HFFc6 (cell line): Measurements from ENCODE around the gene RUNX3. TPM values are rescaled to one million over a fixed set of nuclear protein-coding genes. Genes with fewer than 3 reads are reported as not detected.

ENCODE experiments used
- DNase-seq: peaks from one replicate; pipeline ENCODE4 v3.0.0-alpha.2; 2018
- H3K27ac Mint-ChIP-seq: 2 replicates; pipeline ENCODE4 v1.8.0; 2020; ENCODE audit warnings: mild to moderate bottlenecking, mixed read lengths
- H3K27me3 Mint-ChIP-seq: 2 replicates; pipeline ENCODE4 v1.8.0; 2021; ENCODE audit warnings: mild to moderate bottlenecking, moderate library complexity, mixed read lengths; ENCODE audit not compliant: insufficient read depth
- H3K36me3 Mint-ChIP-seq: 2 replicates; pipeline ENCODE4 v1.8.0; 2021; ENCODE audit warnings: low read depth, mixed read lengths
- H3K4me1 Mint-ChIP-seq: 2 replicates; pipeline ENCODE4 v1.8.0; 2020; ENCODE audit warnings: low read depth, mixed read lengths
- H3K4me3 Mint-ChIP-seq: 2 replicates; pipeline ENCODE4 v1.8.0; 2020; ENCODE audit warnings: mild to moderate bottlenecking, moderate library complexity, mixed read lengths
- H3K9me3 Mint-ChIP-seq: 2 replicates; pipeline ENCODE4 v1.8.0; 2020; ENCODE audit warnings: mild to moderate bottlenecking, mixed read lengths
- CTCF ChIP-seq: fragments of 200-600 bp; sonication (generic); IDR thresholded peaks from 2 replicates; pipeline ENCODE4 v1.5.0; 2021; ENCODE audit warnings: antibody characterized with exemption, mild to moderate bottlenecking
- total RNA-seq, 6 experiments: library from RNA; stranded (reverse); fragmentation: NEBNext Ultra II Directional; extraction: Animal tissue kit (Norgen Biotek cat#: 25700); gene quantifications; 2 replicates in 1 of 6; 3 replicates in 5 of 6; pipeline ENCODE4 v1.2.3, GENCODE V29; 2021

RUNX3 gene
- total RNA-seq, 6 experiments from 2014 or later = not detected

GRCh38 chr1:24932284-24932683 lies 2.2 kb upstream of the RUNX3 start:
- Mint-ChIP-seq H3K27ac (no peak overlapping the region), H3K4me3 (peak overlapping the region; percentile 43; the same call in 1 of the 2 replicates), H3K27me3 (peaks cover 47% of the 10 kb centered on the region), H3K36me3 (no peaks in the 10 kb centered on the region), H3K4me1 (peaks cover 15% of the 10 kb centered on the region), H3K9me3 (no peaks in the 10 kb centered on the region)
- DNase-seq = no peak
- TF ChIP-seq CTCF = peak; percentile 96

- peak overlapping the region; percentile 20; the same call in 1 of the 2 replicates for H3K4me3 Mint-ChIP-seq
- TF ChIP-seq CTCF = no peak
- peaks cover 15% of the 10 kb centered on the region for H3K4me1 Mint-ChIP-seq
- no peak overlapping the region for H3K27ac Mint-ChIP-seq
- DNase-seq = no peak
- H3K9me3 Mint-ChIP-seq = no peaks in the 10 kb centered on the region
- peaks cover 53% of the 10 kb centered on the region for H3K27me3 Mint-ChIP-seq
- H3K36me3 Mint-ChIP-seq = no peaks in the 10 kb centered on the region
These were observed 1.6 kb upstream of the RUNX3 start for GRCh38 chr1:24931468-24932231.

GRCh38 chr1:24931146-24931467 lies 1.0 kb upstream of the RUNX3 start:
- no peak overlapping the region for H3K27ac Mint-ChIP-seq
- no peaks in the 10 kb centered on the region for H3K36me3 Mint-ChIP-seq
- no peak for DNase-seq
- H3K4me3 Mint-ChIP-seq = no peak overlapping the region
- peaks cover 58% of the 10 kb centered on the region for H3K27me3 Mint-ChIP-seq
- peaks cover 20% of the 10 kb centered on the region for H3K4me1 Mint-ChIP-seq
- TF ChIP-seq CTCF = no peak
- no peaks in the 10 kb centered on the region for H3K9me3 Mint-ChIP-seq

GRCh38 chr1:24929398-24930259 lies 447 bp downstream of the RUNX3 start:
- Mint-ChIP-seq H3K36me3 (no peaks in the 10 kb centered on the region), H3K4me3 (no peak overlapping the region), H3K4me1 (peaks cover 25% of the 10 kb centered on the region), H3K9me3 (no peaks in the 10 kb centered on the region), H3K27me3 (peaks cover 69% of the 10 kb centered on the region), H3K27ac (no peak overlapping the region)
- TF ChIP-seq CTCF = no peak
- DNase-seq = no peak

- H3K27me3 Mint-ChIP-seq = peaks cover 69% of the 10 kb centered on the region
- H3K27ac Mint-ChIP-seq = no peak overlapping the region
- H3K4me3 Mint-ChIP-seq = no peak overlapping the region; the same call in 1 of the 2 replicates
- no peak for TF ChIP-seq CTCF
- no peaks in the 10 kb centered on the region for H3K9me3 Mint-ChIP-seq
- no peak for DNase-seq
- peaks cover 18% of the 10 kb centered on the region for H3K4me1 Mint-ChIP-seq
- H3K36me3 Mint-ChIP-seq = no peaks in the 10 kb centered on the region
These were observed 1.2 kb downstream of the RUNX3 start for GRCh38 chr1:24928689-24929397.
